Purkinje cell (primary cell): Measurements from ENCODE around the gene MYL4. TPM values are rescaled to one million over a fixed set of nuclear protein-coding genes. Genes with fewer than 3 reads are reported as not detected.

Experiments used
- polyA plus RNA-seq: library from polyadenylated mRNA; unstranded; fragments of >200 nt; fragmentation: Nextera tagmentation; gene quantifications from 2 replicates; pipeline ENCODE4 v1.2.1, GENCODE V29; 2014

MYL4 gene
- polyA plus RNA-seq, result 1.5 TPM in 1 of 2 replicates, not detected in the other

DNA sequence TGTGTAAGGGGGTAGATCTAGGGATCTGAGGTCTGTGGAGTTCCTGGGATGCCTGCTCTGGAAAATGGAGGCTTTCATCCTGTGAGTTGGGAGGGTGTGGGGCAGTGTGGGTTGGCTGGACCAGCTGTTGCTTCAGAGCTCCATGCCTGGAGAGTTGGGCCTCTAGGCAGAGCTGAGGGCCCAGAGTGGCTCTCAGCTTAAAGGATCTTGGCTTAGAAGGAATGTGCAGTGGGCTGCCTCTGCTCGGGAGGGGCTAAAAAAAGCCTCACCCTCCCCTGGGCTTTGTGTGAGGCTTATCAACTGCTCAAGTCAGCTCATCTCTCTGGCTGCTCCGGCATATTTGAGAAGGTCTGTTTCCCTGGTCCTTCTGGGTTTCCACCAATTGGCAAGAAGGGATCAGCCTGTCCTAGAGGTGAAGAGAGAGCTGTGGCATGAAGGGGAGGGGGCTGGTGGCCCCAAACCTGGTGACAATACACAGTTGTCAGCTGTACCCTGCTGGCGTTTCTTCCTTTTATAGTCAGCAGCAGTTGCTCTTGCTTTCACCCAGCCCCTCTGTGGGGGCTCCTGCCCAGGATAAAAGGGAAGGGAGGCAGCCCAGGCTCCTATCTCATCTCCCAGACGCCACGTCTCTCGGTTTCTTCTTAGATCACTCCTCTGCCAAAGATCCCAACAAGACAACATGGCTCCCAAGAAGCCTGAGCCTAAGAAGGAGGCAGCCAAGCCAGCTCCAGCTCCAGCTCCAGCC, at the start of gene MYL4:
TSS of gene MYL4 (plus strand) at position 605 of the 745 bp plus-strand sequence. CDS start at position 680, 75 bp downstream.

DNA sequence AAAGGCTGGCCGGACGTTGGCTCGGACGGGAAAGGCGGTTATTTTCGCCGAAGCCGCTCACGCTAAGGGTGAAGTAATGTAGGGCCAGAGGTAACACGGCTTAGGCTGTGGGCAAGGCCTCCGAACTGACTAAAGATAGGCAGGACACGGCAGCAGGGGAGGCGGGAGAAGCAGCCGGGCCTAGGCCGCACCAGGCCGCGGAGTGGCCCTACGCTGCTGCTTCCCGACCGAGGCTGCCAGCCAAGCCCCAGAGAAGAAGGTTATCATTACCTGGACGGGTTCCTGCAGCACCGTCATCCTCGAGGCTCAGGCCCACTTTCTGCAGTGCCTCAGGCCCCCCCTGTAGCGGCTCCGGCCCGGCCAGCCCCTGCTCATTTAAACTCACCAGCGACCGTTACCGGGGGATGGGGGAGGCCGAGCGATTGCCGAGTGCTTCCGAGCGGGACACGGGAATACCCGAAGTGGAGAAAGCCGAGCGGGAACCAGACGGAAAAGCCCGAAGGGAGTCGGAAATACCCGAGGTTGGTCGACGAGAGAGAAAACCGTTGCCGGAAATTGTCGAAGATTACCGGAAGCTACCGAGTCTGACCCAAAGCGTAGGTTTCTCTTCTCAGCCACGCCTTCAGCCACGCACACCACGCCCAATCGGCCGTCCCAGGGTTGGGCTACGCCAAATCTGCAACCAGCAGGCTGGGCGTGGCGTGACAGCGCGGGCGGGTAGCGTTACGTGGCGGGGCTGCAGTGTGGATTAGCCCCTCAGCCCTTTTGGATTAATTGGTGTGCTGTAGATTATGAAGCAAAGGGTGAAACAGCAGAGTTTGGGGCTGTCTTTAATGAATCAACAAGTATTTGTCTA, 20.0 kb upstream of the MYL4 start, which contains the start of gene CDC27:
TSS of gene CDC27 (minus strand) at position 420 of the 856 bp plus-strand sequence. CDS start at position 297, 123 bp downstream.

DNA sequence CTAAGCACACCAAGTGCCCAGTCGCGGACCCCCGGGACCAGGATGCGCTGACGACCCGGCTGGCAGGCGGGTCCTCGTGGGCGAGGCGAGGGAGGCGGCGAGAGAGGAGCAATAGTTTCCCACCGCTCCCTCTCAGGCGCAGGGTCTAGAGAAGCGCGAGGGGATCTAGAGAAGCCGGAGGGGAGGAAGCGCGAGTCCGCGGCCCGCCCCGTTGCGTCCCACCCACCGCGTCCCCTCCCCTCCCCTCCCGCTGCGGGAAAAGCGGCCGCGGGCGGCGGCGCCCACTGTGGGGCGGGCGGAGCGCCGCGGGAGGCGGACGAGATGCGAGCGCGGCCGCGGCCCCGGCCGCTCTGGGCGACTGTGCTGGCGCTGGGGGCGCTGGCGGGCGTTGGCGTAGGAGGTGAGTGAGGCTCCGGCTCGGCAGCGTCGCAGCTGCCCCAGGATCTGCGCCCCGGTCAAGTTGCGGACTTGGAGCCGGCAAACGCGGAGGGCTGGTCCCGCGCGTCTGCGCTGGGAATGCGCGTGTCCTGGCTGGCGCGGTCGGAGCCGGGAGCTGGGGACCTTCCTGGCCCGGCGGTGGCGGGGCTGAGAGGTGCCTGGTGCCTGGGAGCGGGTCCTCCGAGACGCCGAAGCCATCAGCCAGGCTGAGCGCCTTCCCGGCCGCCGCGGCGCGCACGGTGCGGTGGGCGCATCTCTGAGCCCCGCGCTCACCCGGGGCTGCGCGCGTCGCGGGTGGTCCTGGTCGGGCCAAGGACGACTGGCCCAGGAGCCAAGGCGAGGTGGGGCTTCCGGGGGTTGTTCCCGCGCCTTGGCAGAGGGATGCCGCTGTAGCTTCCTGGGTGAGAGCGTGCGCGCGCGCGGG, 44.6 kb downstream of the MYL4 start, which contains the start of gene ITGB3:
TSS of gene ITGB3 (plus strand) at position 287 of the 862 bp plus-strand sequence. CDS start at position 322, 35 bp downstream.

Other genes with a start within 250 kb of the MYL4 start
- gene RPRML, start 230.1 kb upstream of the MYL4 start, polyA plus RNA-seq, result 0.60 TPM in 1 of 2 replicates, not detected in the other
- gene CDC27, start 20.1 kb upstream of the MYL4 start, polyA plus RNA-seq, result 87.9 and 94.0 TPM in 2 replicates
- gene ITGB3, start 44.5 kb downstream of the MYL4 start, polyA plus RNA-seq, result not detected in 2 replicates
- 1.3 TPM in 1 of 2 replicates, not detected in the other for gene EFCAB13, start 114.6 kb downstream of the MYL4 start, polyA plus RNA-seq